DOHH2 (cell line): ENCODE data around the gene ZBTB46.

Experiments
- CTCF ChIP-seq: fragments of 200-600 bp; sonication (generic); IDR thresholded peaks from one replicate; pipeline ENCODE4 v1.5.1; 2014; ENCODE audit warnings: antibody characterized with exemption, mild to moderate bottlenecking, low read depth, low read length; ENCODE audit not compliant: poor library complexity, severe bottlenecking
- EZH2phosphoT487 ChIP-seq: fragments of 200-600 bp; sonication (generic); IDR thresholded peaks from 2 replicates; pipeline ENCODE4 v1.6.1; 2017; ENCODE audit warnings: borderline replicate concordance, mild to moderate bottlenecking, antibody characterized with exemption, low read length, moderate library complexity, mixed read lengths

- TF ChIP-seq CTCF (no peak), EZH2phosphoT487 (no peak)
These were observed 29.4 kb upstream of the ZBTB46 start for GRCh38 chr20:63860325-63861051.
